Upper lobe of left lung (tissue), 4 donors: Measurements from ENCODE around the gene TTLL5.

Experiments
- CTCF ChIP-seq, 6 experiments: fragments of 450-650 bp in 4 of 6; fragments of 200-600 bp in 2 of 6; sonication (generic) in 2 of 6; IDR thresholded peaks; one replicate each; pipeline ENCODE4 v1.5.1; 2016 to 2019; ENCODE audit warnings: antibody characterized with exemption in 6 of 6
- EP300 ChIP-seq, 4 donors: sonication (generic); formaldehyde crosslinking; IDR thresholded peaks; one replicate each; pipeline ENCODE4 v1.5.1; 2017; ENCODE audit warnings: antibody characterized with exemption in 4 of 4, control low read depth in 2 of 4
- POLR2A ChIP-seq, 4 donors: fragments of 450-650 bp; IDR thresholded peaks; one replicate each; pipeline ENCODE4 v1.5.1; 2016 to 2017; ENCODE audit warnings: antibody characterized with exemption in 4 of 4, mild to moderate bottlenecking in 2 of 4
- POLR2AphosphoS5 ChIP-seq, 2 donors: sonication (generic); formaldehyde crosslinking; IDR thresholded peaks; one replicate each; pipeline ENCODE4 v1.5.1; 2017; ENCODE audit warnings: antibody characterized with exemption in 2 of 2

- TF ChIP-seq CTCF (IDR thresholded peaks at IDR 0.05) (no peak), POLR2A (IDR thresholded peaks at IDR 0.05) (no peak), POLR2AphosphoS5 (IDR thresholded peaks at IDR 0.05) (no peak), EP300 (IDR thresholded peaks at IDR 0.05) (peak in 1 of 4 donors; percentile 67)
Observed at GRCh38 chr14:75717729-75718128, 56.7 kb downstream of the TTLL5 start.
